HCT116 (cell line): ENCODE data around the gene TNFAIP2. TPM values are rescaled to one million over a fixed set of nuclear protein-coding genes. Genes with fewer than 3 reads are reported as not detected.
A peak's percentile ranks its signal among the peaks of the same experiment; 100 is the strongest.

Experiments used
- ATAC-seq: fragments of 200-7000 bp; cut with Tn5 transposase; 2 replicates; pipeline ENCODE4 v1.9.1; 2020; ENCODE audit warnings: mild to moderate bottlenecking, moderate library complexity
- BruUV-seq: library from RNA; stranded (reverse); fragments of 400-500 nt; replicated peaks from 2 replicates; lab custom pipeline; 2021; lab: Mats Ljungman, UMichigan
- CTCF ChIA-PET: fragments of 300-600 bp; sonication (Branson Sonifier 250); formaldehyde crosslinking; loops from one replicate; lab custom pipeline; 2021; ENCODE audit warnings: antibody characterized with exemption; lab: Charles Lee
- POLR2A ChIA-PET: fragments of 300-600, 350-600 bp; sonication (Branson Sonifier 250); formaldehyde crosslinking; loops from one replicate; lab custom pipeline; 2021; ENCODE audit warnings: antibody characterized with exemption; lab: Charles Lee
- RAD21 ChIA-PET, 2 experiments: fragments of 300-600 bp; sonication (Branson Sonifier 250); formaldehyde crosslinking; loops; one replicate each; lab custom pipeline; 2023; ENCODE audit warnings: low total read pairs in 2 of 2; ENCODE audit not compliant: uncharacterized antibody in 2 of 2, unreplicated experiment in 2 of 2, low non-redundant PET in 1 of 2; lab: Charles Lee
- DNase-seq: peaks from one replicate; pipeline ENCODE4 v3.0.0-alpha.2; 2010; ENCODE audit warnings: low read depth, low spot score
- H2AFZ ChIP-seq: fragments of 200-600 bp; shearing (Covaris generic), sonication (generic); 2 replicates; pipeline ENCODE4 v1.6.1; 2017; ENCODE audit warnings: low read depth, mixed run types, mixed read lengths, antibody characterized with exemption, low read length; ENCODE audit not compliant: poor library complexity, severe bottlenecking
- H3K27ac ChIP-seq: 2 replicates; pipeline ENCODE4 v1.5.1; 2012; ENCODE audit warnings: low read depth, low read length
- H3K27me3 ChIP-seq: fragments of 200-600 bp; sonication (generic); 2 replicates; pipeline ENCODE4 v1.6.1; 2016; ENCODE audit warnings: mixed run types, low read length, mixed read lengths; ENCODE audit not compliant: insufficient read depth
- H3K36me3 ChIP-seq, 2 experiments: fragments of 200-500 bp in 1 of 2; fragments of 200-600 bp in 1 of 2; sonication (Bioruptor generic) in 1 of 2; sonication (generic) in 1 of 2; 2 replicates each; pipeline versions ENCODE4 v1.5.1 to v1.6.1; 2014 to 2016; ENCODE audit warnings: low read length in 2 of 2, inconsistent platforms in 1 of 2, mixed read lengths in 1 of 2, mixed run types in 1 of 2; ENCODE audit not compliant: insufficient read depth in 2 of 2, control insufficient read depth in 1 of 2
- H3K4me1 ChIP-seq, 2 experiments: fragments of 200-600 bp in 1 of 2; sonication (generic) in 1 of 2; 2 replicates each; pipeline versions ENCODE4 v1.5.1 to v1.6.1; 2012 to 2017; ENCODE audit warnings: low read length in 2 of 2, inconsistent platforms in 1 of 2, mild to moderate bottlenecking in 1 of 2, mixed read lengths in 1 of 2, mixed run types in 1 of 2, moderate library complexity in 1 of 2; ENCODE audit not compliant: insufficient read depth in 2 of 2, control insufficient read depth in 1 of 2
- H3K4me2 ChIP-seq: fragments of 200-600 bp; sonication (generic); 2 replicates; pipeline ENCODE4 v1.6.1; 2017; ENCODE audit warnings: mixed run types, low read length, mixed read lengths
- H3K4me3 ChIP-seq, 2 experiments: fragments of 200-600 bp in 1 of 2; sonication (generic) in 1 of 2; replicated peaks in 1 of 2; 2 replicates each; pipeline ENCODE4 v1.5.1; 2011 to 2016; ENCODE audit warnings: low read length in 2 of 2, control low read depth in 1 of 2, low read depth in 1 of 2, mild to moderate bottlenecking in 1 of 2, mixed read lengths in 1 of 2, mixed run types in 1 of 2
- H3K79me2 ChIP-seq: fragments of 200-600 bp; sonication (generic); 2 replicates; pipeline ENCODE4 v1.6.1; 2017; ENCODE audit warnings: mild to moderate bottlenecking, mixed run types, low read length, moderate library complexity, mixed read lengths; ENCODE audit not compliant: insufficient read depth
- H3K9ac ChIP-seq: fragments of 200-600 bp; sonication (generic); 2 replicates; pipeline ENCODE4 v1.6.1; 2016; ENCODE audit warnings: low read length, mixed read lengths
- H3K9me2 ChIP-seq: fragments of 200-600 bp; sonication (generic), shearing (Covaris generic); 2 replicates; pipeline ENCODE4 v1.6.1; 2017; ENCODE audit warnings: mixed run types, mild to moderate bottlenecking, moderate library complexity; ENCODE audit not compliant: insufficient read depth
- H3K9me3 ChIP-seq, 2 experiments: fragments of 200-500 bp in 1 of 2; fragments of 200-600 bp in 1 of 2; sonication (Bioruptor generic) in 1 of 2; sonication (generic) in 1 of 2; 2 replicates each; pipeline ENCODE4 v1.6.1; 2014 to 2017; ENCODE audit warnings: low read length in 2 of 2, mixed read lengths in 2 of 2, inconsistent platforms in 1 of 2, low read depth in 1 of 2, mild to moderate bottlenecking in 1 of 2, mixed run types in 1 of 2, moderate library complexity in 1 of 2; ENCODE audit not compliant: control insufficient read depth in 1 of 2, insufficient read depth in 1 of 2
- H4K20me1 ChIP-seq: fragments of 200-600 bp; sonication (generic), shearing (Covaris generic); 2 replicates; pipeline ENCODE4 v1.6.1; 2017; ENCODE audit warnings: mixed run types, mild to moderate bottlenecking, moderate library complexity; ENCODE audit not compliant: insufficient read depth
- CBX3 ChIP-seq: IDR thresholded peaks from 2 replicates; pipeline ENCODE4 v1.6.1; 2012; ENCODE audit warnings: low read depth
- CEBPB ChIP-seq: IDR thresholded peaks from 2 replicates; pipeline ENCODE4 v1.6.1; 2012; ENCODE audit warnings: low read depth
- CTCF ChIP-seq, 3 experiments: fragments of 200-600 bp in 1 of 3; sonication (generic) in 1 of 3; IDR thresholded peaks in 2 of 3; conservative IDR thresholded peaks in 1 of 3; 2 replicates each; pipeline ENCODE4 v1.5.1; 2012 to 2017; ENCODE audit warnings: low read depth in 2 of 3, low read length in 2 of 3, antibody characterized with exemption in 1 of 3, borderline replicate concordance in 1 of 3, control low read depth in 1 of 3, mild to moderate bottlenecking in 1 of 3, mixed read lengths in 1 of 3, mixed run types in 1 of 3, moderate library complexity in 1 of 3; ENCODE audit not compliant: insufficient read depth in 1 of 3
- EZH2 ChIP-seq: fragments of 200-600 bp; sonication (generic); IDR thresholded peaks from 2 replicates; pipeline ENCODE4 v1.6.1; 2017; ENCODE audit warnings: antibody characterized with exemption, mixed run types
- EZH2phosphoT487 ChIP-seq: fragments of 200-600 bp; IDR thresholded peaks from 2 replicates; pipeline ENCODE4 v1.6.1; 2018; ENCODE audit warnings: antibody characterized with exemption, borderline replicate concordance
- POLR2A ChIP-seq: IDR thresholded peaks from 2 replicates; pipeline ENCODE4 v1.7.0; 2011; ENCODE audit warnings: borderline replicate concordance; ENCODE audit not compliant: insufficient read depth, insufficient read length; ENCODE audit errors: extremely low read depth
- RAD21 ChIP-seq: IDR thresholded peaks from 2 replicates; pipeline ENCODE4 v1.6.1; 2012; ENCODE audit warnings: low read depth, mild to moderate bottlenecking
- REST ChIP-seq: IDR thresholded peaks from 2 replicates; pipeline ENCODE4 v1.6.1; 2012; ENCODE audit warnings: low read depth
- SP1 ChIP-seq: IDR thresholded peaks from 2 replicates; pipeline ENCODE4 v1.6.1; 2012; ENCODE audit warnings: low read depth
- YY1 ChIP-seq: IDR thresholded peaks from 2 replicates; pipeline ENCODE4 v1.6.1; 2011; ENCODE audit warnings: low read length, low read depth, moderate library complexity, mild to moderate bottlenecking; ENCODE audit not compliant: insufficient replicate concordance; ENCODE audit errors: extremely low read depth
- ZFX ChIP-seq: fragments of 450-650 bp; IDR thresholded peaks from 2 replicates; pipeline ENCODE4 v1.6.1; 2017
- ZNF274 ChIP-seq: fragments of 200-500 bp; sonication (Bioruptor generic); IDR thresholded peaks from 2 replicates; pipeline ENCODE4 v1.6.1; 2014; ENCODE audit warnings: mild to moderate bottlenecking, low read depth, low read length, inconsistent platforms
- intact Hi-C: fragments of 100-400 bp; cut with micrococcal nuclease; formaldehyde crosslinking; loops from 2 replicates; pipeline ENCODE4 v1.10.0; 2022
- total RNA-seq: library from RNA; stranded (reverse); gene quantifications from one replicate; pipeline ENCODE4 v1.2.1, GENCODE V29; 2021; ENCODE audit not compliant: unreplicated experiment

Gene TNFAIP2
- total RNA-seq, 1 experiment from 2014 or later: 74.8 TPM

GRCh38 chr14:103111232-103111868 lies 11.9 kb upstream of the TNFAIP2 start:
- no peaks in the 10 kb centered on the region for H4K20me1 ChIP-seq
- no peaks in the 10 kb centered on the region for H3K79me2 ChIP-seq
- H3K27ac ChIP-seq: peak overlapping the region; percentile 88; the same call in 1 of the 2 replicates
- H3K4me1 ChIP-seq: peaks cover 47 to 65% of the 10 kb centered on the region in 2 experiments
- ChIA-PET CTCF (no interaction called here), RAD21 (no interaction called here), POLR2A (no interaction called here)
- H3K4me3 ChIP-seq: no peak overlapping the region
- no peak for TF ChIP-seq SP1
- TF ChIP-seq CEBPB: no peak
- TF ChIP-seq ZNF274: no peak
- TF ChIP-seq POLR2A: no peak
- TF ChIP-seq YY1: no peak
- TF ChIP-seq CBX3: no peak
- TF ChIP-seq EZH2: no peak
- no peak for TF ChIP-seq RAD21
- no peak for TF ChIP-seq CTCF (IDR thresholded peaks at IDR 0.05 in 2 of 3, conservative IDR thresholded peaks at IDR 0.05 in 1 of 3; ENCODE audit: borderline replicate concordance in 1 of 3, insufficient read depth in 1 of 3, low read depth in 2 of 3, low read length in 2 of 3)
- no peak for TF ChIP-seq REST
- no peak for TF ChIP-seq ZFX
- no peak for TF ChIP-seq EZH2phosphoT487
- no peaks in the 10 kb centered on the region for H3K9me3 ChIP-seq
- H3K27me3 ChIP-seq: no peaks in the 10 kb centered on the region
- no peak for ATAC-seq
- no peak overlapping the region for H2AFZ ChIP-seq
- no peaks in the 10 kb centered on the region for H3K9me2 ChIP-seq
- peak overlapping the region; percentile 80 for H3K4me2 ChIP-seq
- DNase-seq: no peak
- no TSS peak for BruUV-seq
- intact Hi-C loops: no loop called here
- H3K36me3 ChIP-seq: no peaks in the 10 kb centered on the region
- H3K9ac ChIP-seq: peak overlapping the region; percentile 63
